Loucy (cell line): Measurements from ENCODE around the gene CGGBP1.

ENCODE experiments used
- H2AFZ ChIP-seq: fragments of 200-600 bp; sonication (generic); 2 replicates; pipeline ENCODE4 v1.6.0; 2016; ENCODE audit warnings: antibody characterized with exemption, mild to moderate bottlenecking, low read length, moderate library complexity
- H3F3A ChIP-seq: fragments of 200-600 bp; 2 replicates; pipeline ENCODE4 v1.6.0; 2016; ENCODE audit warnings: antibody characterized with exemption, low read depth, mild to moderate bottlenecking
- H3K27me3 ChIP-seq: fragments of 200-600 bp; sonication (generic); 2 replicates; pipeline ENCODE4 v1.6.1; 2014; ENCODE audit warnings: low read length, mild to moderate bottlenecking; ENCODE audit not compliant: insufficient read depth, poor library complexity, severe bottlenecking
- H3K36me3 ChIP-seq: fragments of 200-600 bp; sonication (generic); 2 replicates; pipeline ENCODE4 v1.6.1; 2016; ENCODE audit warnings: low read length; ENCODE audit not compliant: insufficient read depth
- H3K4me1 ChIP-seq: fragments of 200-600 bp; sonication (generic); 2 replicates; pipeline ENCODE4 v1.5.1; 2014; ENCODE audit warnings: low read length, mild to moderate bottlenecking; ENCODE audit not compliant: insufficient read depth, poor library complexity, severe bottlenecking
- H3K4me2 ChIP-seq: fragments of 200-600 bp; sonication (generic); 2 replicates; pipeline ENCODE4 v1.6.0; 2014; ENCODE audit warnings: antibody characterized with exemption, low read length, low read depth, mild to moderate bottlenecking; ENCODE audit not compliant: poor library complexity, severe bottlenecking
- H3K4me3 ChIP-seq: fragments of 200-600 bp; sonication (generic); 2 replicates; pipeline ENCODE4 v1.5.1; 2014; ENCODE audit warnings: low read length, mild to moderate bottlenecking, mixed read lengths; ENCODE audit not compliant: poor library complexity, severe bottlenecking
- H3K79me2 ChIP-seq: fragments of 200-600 bp; sonication (generic); 2 replicates; pipeline ENCODE4 v1.6.1; 2014; ENCODE audit warnings: low read length; ENCODE audit not compliant: insufficient read depth
- H3K9ac ChIP-seq: fragments of 200-600 bp; sonication (generic); 2 replicates; pipeline ENCODE4 v1.6.0; 2014; ENCODE audit warnings: mild to moderate bottlenecking, low read depth, low read length, moderate library complexity; ENCODE audit not compliant: poor library complexity, severe bottlenecking
- H3K9me2 ChIP-seq: fragments of 200-600 bp; sonication (generic); replicated peaks from 2 replicates; pipeline ENCODE4 v1.6.1; 2016; ENCODE audit warnings: low read depth, low read length, mixed read lengths
- H3K9me3 ChIP-seq: fragments of 200-600 bp; sonication (generic); 2 replicates; pipeline ENCODE4 v1.6.1; 2014; ENCODE audit warnings: mild to moderate bottlenecking, antibody characterized with exemption, low read length, low read depth; ENCODE audit not compliant: insufficient read depth
- H4K20me1 ChIP-seq: fragments of 200-600 bp; sonication (generic); 2 replicates; pipeline ENCODE4 v1.6.0; 2014; ENCODE audit warnings: antibody characterized with exemption, low read length, mild to moderate bottlenecking; ENCODE audit not compliant: insufficient read depth, poor library complexity, severe bottlenecking
- CTCF ChIP-seq: fragments of 200-600 bp; sonication (generic); conservative IDR thresholded peaks from 2 replicates; pipeline ENCODE4 v1.5.1; 2014; ENCODE audit warnings: mild to moderate bottlenecking, antibody characterized with exemption, low read length
- EZH2phosphoT487 ChIP-seq: fragments of 200-600 bp; IDR thresholded peaks from 2 replicates; pipeline ENCODE4 v1.6.1; 2018; ENCODE audit warnings: antibody characterized with exemption, mild to moderate bottlenecking, moderate library complexity, borderline replicate concordance

Gene CGGBP1

GRCh38 chr3:88084097-88084501 is 25.3 kb upstream of the CGGBP1 start:
- Histone ChIP-seq H3K9me3 (no peaks in the 10 kb centered on the region), H4K20me1 (peaks cover 56% of the 10 kb centered on the region), H3K9me2 (no peaks in the 10 kb centered on the region), H2AFZ (no peak overlapping the region), H3F3A (no peaks in the 10 kb centered on the region), H3K9ac (no peak overlapping the region), H3K4me3 (no peak overlapping the region), H3K27me3 (no peaks in the 10 kb centered on the region), H3K36me3 (peaks cover 29% of the 10 kb centered on the region; the same call in 1 of the 2 replicates), H3K4me2 (no peak overlapping the region), H3K4me1 (no peaks in the 10 kb centered on the region), H3K79me2 (peaks cover 77% of the 10 kb centered on the region)
- TF ChIP-seq CTCF = no peak
- no peak for TF ChIP-seq EZH2phosphoT487

- peaks cover 69% of the 10 kb centered on the region for H4K20me1 ChIP-seq
- H3K9me3 ChIP-seq = no peaks in the 10 kb centered on the region
- H3K27me3 ChIP-seq = no peaks in the 10 kb centered on the region
- H3F3A ChIP-seq = no peaks in the 10 kb centered on the region
- H3K36me3 ChIP-seq = peaks cover 22% of the 10 kb centered on the region; the same call in 1 of the 2 replicates
- H3K4me2 ChIP-seq = no peak overlapping the region
- no peak overlapping the region for H3K9ac ChIP-seq
- TF ChIP-seq EZH2phosphoT487 (no peak), CTCF (no peak)
- no peaks in the 10 kb centered on the region for H3K4me1 ChIP-seq
- no peaks in the 10 kb centered on the region for H3K9me2 ChIP-seq
- H3K79me2 ChIP-seq = peaks cover 86% of the 10 kb centered on the region
- H3K4me3 ChIP-seq = no peak overlapping the region
- H2AFZ ChIP-seq = no peak overlapping the region
Measured at GRCh38 chr3:88082854-88083253, 24.0 kb upstream of the CGGBP1 start.

- peaks cover 87% of the 10 kb centered on the region for H4K20me1 ChIP-seq
- H3K4me1 ChIP-seq = peaks cover 18% of the 10 kb centered on the region
- no peaks in the 10 kb centered on the region for H3F3A ChIP-seq
- H3K36me3 ChIP-seq = no peaks in the 10 kb centered on the region
- peaks cover 98% of the 10 kb centered on the region for H3K79me2 ChIP-seq
- H3K9me2 ChIP-seq = no peaks in the 10 kb centered on the region
- H2AFZ ChIP-seq = no peak overlapping the region
- H3K4me3 ChIP-seq = no peak overlapping the region
- no peak overlapping the region for H3K4me2 ChIP-seq
- TF ChIP-seq EZH2phosphoT487 (no peak), CTCF (no peak)
- no peaks in the 10 kb centered on the region for H3K27me3 ChIP-seq
- no peak overlapping the region for H3K9ac ChIP-seq
- no peaks in the 10 kb centered on the region for H3K9me3 ChIP-seq
Measured at GRCh38 chr3:88078932-88079331, 20.1 kb upstream of the CGGBP1 start.
